ENCODE data around the gene ATP5ME. TPM values are rescaled to one million over a fixed set of nuclear protein-coding genes. Genes with fewer than 3 reads are reported as not detected.

The ATP5ME gene
- total and polyA plus RNA-seq, 2 of the 13 experiments (the other 11 are each of a cell fraction or from before 2014, with no cell fraction given) = 305 to 753 TPM

GRCh38 chr4:658681-659667 is 15.1 kb downstream of the ATP5ME start:
- CTCF ChIA-PET (ENCODE audit: low intra/inter-chr PET ratio, low total read pairs) = no interaction called here
- Histone ChIP-seq H3K27me3 (ENCODE audit: control insufficient read depth in 1 of 2, insufficient read depth in 2 of 2, low read length in 2 of 2) (peaks cover 5 to 13% of the 10 kb centered on the region in 2 experiments; a peak in 4 of 5 replicates), H3K4me1 (ENCODE audit: insufficient read depth, low read length) (peaks cover 65% of the 10 kb centered on the region), H3K9me3 (ENCODE audit: low read length) (no peaks in the 10 kb centered on the region), H3K36me3 (replicated peaks in 1 of 2; ENCODE audit: control insufficient read depth in 1 of 2, insufficient read depth in 2 of 2, low read length in 2 of 2) (no peaks in the 10 kb centered on the region), H3K79me2 (ENCODE audit: insufficient read depth, low read length) (no peaks in the 10 kb centered on the region), H3K27ac (ENCODE audit: extremely low read length, insufficient read depth, low read length) (no peak overlapping the region), H3K4me3 (replicated peaks in 1 of 3; ENCODE audit: insufficient read depth in 1 of 3, low read depth in 2 of 3, low read length in 3 of 3) (no peak overlapping the region), H3K4me2 (ENCODE audit: low read depth, low read length) (0 out of 2 replicates have a peak overlapping the region, but pooled peaks have one; percentile 18), H4K20me1 (ENCODE audit: insufficient read depth, low read length) (no peaks in the 10 kb centered on the region), H3K9ac (ENCODE audit: insufficient read depth, low read depth, low read length) (no peak overlapping the region), H2AFZ (ENCODE audit: low read length) (no peak overlapping the region)
- WGBS (ENCODE audit: low lambda C conversion rate) = 51% methylated on average over 26 of the region's 32 CpGs
- intact Hi-C loops (cut with micrococcal nuclease; ENCODE audit: unreplicated experiment) = no loop called here
- no TSS peak for BruUV-seq (replicated peaks)
- DNase-seq (ENCODE audit: low spot score) (peak; percentile 77), ATAC-seq (peak; percentile 40), FAIRE-seq (no peak)
- POLR2A ChIA-PET = no interaction called here
- in situ Hi-C loops (cut with HindIII; ENCODE audit: extremely low pct_ligation_motif_present, low pct_unique_long_range_greater_than_20kb) = no loop called here
- TF ChIP-seq ATF7-NPFF (CRISPR knock-in tag; IDR thresholded peaks at IDR 0.05; ENCODE audit: low read depth) (no peak), ARID3A (IDR thresholded peaks at IDR 0.05; ENCODE audit: low read depth, low read length) (no peak), ZNF629 (CRISPR knock-in tag; conservative IDR thresholded peaks at IDR 0.05) (no peak), RFXANK (CRISPR knock-in tag; IDR thresholded peaks at IDR 0.05) (no peak), MXI1 (IDR thresholded peaks at IDR 0.05; ENCODE audit: borderline replicate concordance, low read depth, low read length) (peak; percentile 41; the same call in 1 of the 3 replicates), EP300 (IDR thresholded peaks at IDR 0.05; ENCODE audit: low read depth in 2 of 2, low read length in 2 of 2) (peak in 1 of 2 experiments; percentile 48; a peak in 1 of 4 replicates), EP300 (CRISPR knock-in tag; IDR thresholded peaks at IDR 0.05; ENCODE audit: borderline replicate concordance) (no peak), MAFF (IDR thresholded peaks at IDR 0.05; ENCODE audit: low read depth, low read length) (no peak), DBP (CRISPR knock-in tag; IDR thresholded peaks at IDR 0.05; ENCODE audit: not compliant biosample characterization) (no peak), NFIB (CRISPR knock-in tag; IDR thresholded peaks at IDR 0.05; ENCODE audit: borderline replicate concordance) (no peak), ZNF3 (CRISPR knock-in tag; IDR thresholded peaks at IDR 0.05) (no peak), ZNF430 (CRISPR knock-in tag; IDR thresholded peaks at IDR 0.05) (no peak), PRDM10 (CRISPR knock-in tag; IDR thresholded peaks at IDR 0.05; ENCODE audit: low read depth) (no peak), E2F2 (CRISPR knock-in tag; IDR thresholded peaks at IDR 0.05; ENCODE audit: borderline replicate concordance) (no peak)

Measured in HepG2 (cell line).